Stimulated activated CD8-positive, alpha-beta memory T cell treated with anti-CD3 and anti-CD28 coated beads, Interleukin-4, amount 100 ng/mL, for 4 hours (primary cell): ENCODE results near the gene CPD.
"Not testable (repeated sequence)": the region's sequence is repeated elsewhere in the genome, so short reads cannot be mapped to it uniquely, and the experiment has no call there.

ENCODE experiments used
- DNase-seq, 2 donors: peaks; one replicate each; pipeline ENCODE4 v3.0.0-alpha.2; 2020; ENCODE audit warnings: low read depth in 2 of 2, low spot score in 1 of 2

CPD gene

DNA sequence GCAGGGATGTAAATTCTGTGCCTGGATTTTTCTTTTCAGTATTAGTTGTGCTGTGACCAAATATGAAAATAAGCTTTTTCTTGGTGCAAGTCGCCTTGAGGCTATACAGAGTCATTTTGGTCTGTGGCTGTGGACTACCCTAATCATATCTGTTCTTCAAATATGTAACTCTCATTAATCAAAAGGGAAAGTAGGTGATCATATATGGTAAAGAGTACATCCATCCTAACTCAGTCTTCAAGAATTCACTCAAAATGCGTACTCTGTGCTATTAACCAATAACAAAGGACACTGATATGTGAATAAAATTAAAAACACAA lies 2.6 kb downstream of the CPD start:
- no peak for DNase-seq

- no peak for DNase-seq
These were observed 3.6 kb downstream of the CPD start for GRCh38 chr17:30382345-30382744.

GRCh38 chr17:30388321-30389179 lies 9.8 kb downstream of the CPD start:
- no peak for DNase-seq

DNA sequence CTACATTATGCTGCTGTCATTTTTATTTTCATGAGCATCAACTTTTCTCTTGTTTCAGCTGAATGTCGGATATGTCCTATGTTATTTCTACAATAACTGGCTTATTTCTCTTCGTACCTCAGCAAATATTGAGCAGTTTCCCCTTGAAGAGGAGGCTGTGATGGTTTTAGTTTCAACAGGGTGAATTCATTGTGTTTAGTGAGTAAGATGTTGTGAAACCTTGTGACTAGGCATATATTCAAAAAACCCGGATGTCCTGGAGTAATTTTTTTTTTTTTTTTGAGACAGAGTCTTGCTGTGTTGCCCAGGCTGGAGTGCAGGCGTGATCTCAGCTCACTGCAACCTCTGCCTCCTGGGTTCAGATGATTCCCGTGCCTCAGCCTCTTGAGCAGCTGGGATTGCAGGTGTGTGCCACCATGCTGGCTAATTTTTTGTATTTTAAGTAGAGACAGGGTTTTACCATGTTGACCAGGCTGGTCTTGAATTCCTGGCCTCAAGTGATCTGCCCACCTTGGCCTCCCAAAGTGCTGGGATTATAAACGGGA lies 11.1 kb downstream of the CPD start:
- DNase-seq, result no peak

- DNase-seq, result no peak
These were observed 12.8 kb downstream of the CPD start for GRCh38 chr17:30391534-30391933.

GRCh38 chr17:30393491-30393890 lies 14.8 kb downstream of the CPD start:
- DNase-seq, result no peak

- DNase-seq, result no peak
These were observed 15.5 kb downstream of the CPD start for GRCh38 chr17:30393911-30394867.

- DNase-seq, result no peak
These were observed 16.8 kb downstream of the CPD start for GRCh38 chr17:30395398-30396022.

GRCh38 chr17:30396129-30396528 lies 17.4 kb downstream of the CPD start:
- DNase-seq, result no peak

DNA sequence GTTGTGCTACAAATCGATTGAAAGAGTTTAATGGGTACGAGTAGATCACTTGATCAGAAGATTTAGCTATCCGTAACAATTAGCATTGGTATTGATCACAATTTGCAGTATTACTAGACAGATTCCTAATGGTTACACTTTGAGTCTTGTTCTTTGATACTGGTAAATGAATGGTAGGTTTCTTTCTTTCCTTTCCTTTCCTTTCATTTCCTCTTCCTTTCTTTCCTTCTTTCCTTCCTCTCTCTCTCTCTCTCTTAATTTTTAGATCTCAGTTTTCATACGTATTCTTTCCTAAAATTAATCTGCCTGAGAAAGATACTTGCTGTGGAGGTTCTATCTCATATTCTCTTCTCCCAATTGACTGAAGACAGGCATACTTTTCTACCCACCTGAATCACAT lies 17.9 kb downstream of the CPD start:
- DNase-seq, result no peak

- DNase-seq, result no peak
These were observed 19.8 kb downstream of the CPD start for GRCh38 chr17:30398328-30399041.

GRCh38 chr17:30401097-30401496 lies 22.4 kb downstream of the CPD start:
- no peak for DNase-seq

GRCh38 chr17:30405161-30405560 lies 26.4 kb downstream of the CPD start:
- no peak for DNase-seq

DNA sequence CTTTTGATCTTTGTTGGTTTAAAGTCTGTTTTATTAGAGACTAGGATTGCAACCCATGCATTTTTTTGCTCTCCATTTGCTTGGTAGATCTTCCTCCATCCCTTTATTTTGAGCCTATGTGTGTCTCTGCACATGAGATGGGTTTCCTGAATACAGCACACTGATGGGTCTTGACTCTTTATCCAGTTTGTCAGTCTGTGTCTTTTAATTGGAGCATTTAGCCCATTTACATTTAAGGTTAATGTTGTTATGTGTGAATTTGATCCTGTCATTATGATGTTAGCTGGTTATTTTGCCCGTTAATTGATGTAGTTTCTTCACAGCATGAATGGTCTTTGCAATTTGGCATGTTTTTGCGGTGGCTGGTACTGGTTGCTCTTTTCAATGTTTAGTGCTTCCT lies 31.9 kb downstream of the CPD start:
- not testable (repeated sequence) for DNase-seq

DNA sequence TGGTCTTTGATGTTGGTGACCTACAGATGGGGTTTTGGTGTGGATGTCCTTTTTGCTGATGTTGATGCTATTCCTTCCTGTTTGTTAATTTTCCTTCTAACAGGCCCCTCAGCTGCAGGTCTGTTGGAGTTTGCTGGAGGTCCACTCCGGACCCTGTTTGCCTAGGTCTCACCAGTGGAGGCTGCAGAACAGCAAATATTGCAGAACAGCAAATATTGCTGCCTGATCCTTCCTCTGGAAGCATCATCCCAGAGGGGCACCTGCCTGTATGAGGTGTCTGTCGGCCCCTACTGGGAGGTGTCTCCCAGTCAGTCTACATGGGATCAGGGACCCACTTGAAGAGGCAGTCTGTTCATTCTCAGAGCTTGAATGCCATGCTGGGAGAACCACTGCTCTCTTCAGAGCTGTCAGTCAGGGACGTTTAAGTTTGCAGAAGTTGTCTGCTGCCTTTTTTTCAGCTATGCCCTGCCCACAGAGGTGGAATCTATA lies 33.3 kb downstream of the CPD start:
- DNase-seq, result not testable (repeated sequence)

DNA sequence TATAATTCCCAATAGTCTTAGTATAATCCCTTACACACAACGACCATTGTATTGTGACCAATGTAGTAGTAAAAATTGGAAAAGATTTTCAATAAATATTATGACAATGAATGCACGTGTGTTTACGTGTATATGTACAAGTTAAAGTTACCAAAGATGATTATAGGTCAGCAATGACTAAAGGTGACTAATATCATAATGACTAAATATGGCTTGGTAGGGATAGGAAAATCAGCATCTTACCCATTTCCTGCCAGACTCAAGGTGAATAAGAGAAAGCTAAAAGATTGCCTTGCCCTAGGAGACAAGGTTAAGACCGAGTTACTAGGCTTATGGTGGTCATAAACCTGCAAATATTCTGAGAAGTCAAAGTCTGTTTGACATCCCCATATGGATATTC lies 34.4 kb downstream of the CPD start:
- DNase-seq, result no peak

GRCh38 chr17:30414486-30414885 lies 35.8 kb downstream of the CPD start:
- DNase-seq, result no peak

- no peak for DNase-seq
These were observed 36.8 kb downstream of the CPD start for GRCh38 chr17:30415491-30415890.

GRCh38 chr17:30418070-30418469 lies 39.3 kb downstream of the CPD start:
- DNase-seq, result not testable (repeated sequence)

DNA sequence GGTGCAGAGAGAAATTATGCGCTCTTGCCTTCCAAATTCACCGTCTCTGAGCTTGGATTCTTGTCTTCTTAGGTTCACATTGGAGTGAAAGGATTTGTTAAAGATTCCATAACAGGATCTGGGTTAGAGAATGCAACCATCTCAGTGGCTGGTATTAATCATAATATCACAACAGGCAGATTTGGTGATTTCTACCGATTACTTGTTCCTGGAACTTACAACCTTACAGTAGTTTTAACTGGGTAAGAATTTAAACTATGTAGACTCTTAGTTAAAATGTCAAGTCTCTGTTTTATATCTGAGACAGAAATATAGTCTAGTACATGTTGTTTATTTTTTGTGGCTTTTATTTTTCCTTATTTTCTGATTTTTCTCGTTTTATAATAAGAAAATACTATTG lies 42.9 kb downstream of the CPD start:
- DNase-seq, result no peak

GRCh38 chr17:30422171-30422570 lies 43.4 kb downstream of the CPD start:
- no peak for DNase-seq
